Activated B cell treated with CpG ODN at 0.5 μM for 24 hours (primary cell): ENCODE data around the gene TGIF1. TPM values are rescaled to one million over a fixed set of nuclear protein-coding genes. Genes with fewer than 3 reads are reported as not detected.

Source experiments
- ATAC-seq: fragments of 200-7000 bp; cut with Tn5 transposase; one replicate; pipeline ENCODE4 v1.10.0; 2021; ENCODE audit warnings: low read depth, mild to moderate bottlenecking, moderate library complexity
- CTCF ChIA-PET: fragments of 350-600 bp; sonication (Branson Sonifier 250); formaldehyde crosslinking; loops from one replicate; lab custom pipeline; 2021; ENCODE audit warnings: antibody characterized with exemption; lab: Charles Lee
- POLR2A ChIA-PET: fragments of 350-600 bp; sonication (Branson Sonifier 250); formaldehyde crosslinking; loops from one replicate; lab custom pipeline; 2021; ENCODE audit warnings: antibody characterized with exemption; lab: Charles Lee
- DNase-seq: peaks from one replicate; pipeline ENCODE4 v3.0.0; 2022
- H3K27ac Mint-ChIP-seq: one replicate; pipeline ENCODE4 v1.8.0; 2020; ENCODE audit warnings: mixed read lengths
- H3K27me3 Mint-ChIP-seq: one replicate; pipeline ENCODE4 v1.8.0; 2021; ENCODE audit warnings: mixed read lengths
- H3K36me3 Mint-ChIP-seq: one replicate; pipeline ENCODE4 v1.8.0; 2021; ENCODE audit warnings: low read depth, mixed read lengths
- H3K4me1 Mint-ChIP-seq: one replicate; pipeline ENCODE4 v1.8.0; 2021; ENCODE audit warnings: mixed read lengths
- H3K4me3 Mint-ChIP-seq: one replicate; pipeline ENCODE4 v1.8.0; 2020; ENCODE audit warnings: mild to moderate bottlenecking, mixed read lengths
- H3K9me3 Mint-ChIP-seq: one replicate; pipeline ENCODE4 v1.8.0; 2020; ENCODE audit warnings: mixed read lengths
- intact Hi-C: fragments of 100-400 bp; cut with micrococcal nuclease; formaldehyde crosslinking; loops from one replicate; pipeline ENCODE4 v1.15.1; 2024
- total RNA-seq: library from RNA; stranded (reverse); gene quantifications from 2 replicates; pipeline ENCODE4 v1.2.3, GENCODE V29; 2022
- TF ChIP-seq, protein P1 (sequence below): fragments of 200-600 bp; IDR thresholded peaks from one replicate; pipeline ENCODE4 v1.8.0; 2022; ENCODE audit warnings: antibody characterized with exemption, mild to moderate bottlenecking

The TGIF1 gene
- total RNA-seq, 1 donor from 2014 or later = 76.3 TPM

DNA sequence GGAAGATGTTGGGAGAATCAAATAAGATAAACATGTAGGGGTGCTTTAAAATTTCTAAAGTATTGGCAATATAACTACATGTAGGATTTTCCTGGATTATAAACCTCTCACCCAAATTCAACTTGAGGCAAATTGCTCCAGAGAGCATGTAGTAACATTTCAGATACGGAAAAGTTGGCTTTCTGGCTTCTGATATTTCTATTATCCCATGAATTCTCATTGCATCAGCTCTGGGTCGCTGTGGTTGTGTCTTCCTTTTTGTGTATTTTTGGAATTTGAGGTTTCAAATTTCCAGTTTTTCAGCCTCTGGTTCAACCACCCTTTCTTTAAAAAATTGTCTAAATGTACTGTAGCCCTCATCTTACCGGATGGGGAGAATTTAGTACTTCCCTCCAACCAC, 32.3 kb downstream of the TGIF1 start:
- no peak for ATAC-seq
- H3K36me3 Mint-ChIP-seq = no peaks in the 10 kb centered on the region
- CTCF ChIA-PET = interaction anchor here (1.0 to 1.5 kb wide), 4 partner anchors 11 to 183 kb away, joined by 3 to 9 read pairs (median 4); no protein-coding TSS in a partner anchor
- H3K27me3 Mint-ChIP-seq = peaks cover 5% of the 10 kb centered on the region
- H3K9me3 Mint-ChIP-seq = no peaks in the 10 kb centered on the region
- no peak overlapping the region for H3K27ac Mint-ChIP-seq
- no peak for DNase-seq
- POLR2A ChIA-PET = interaction anchor here (0.7 to 2.2 kb wide), 3 partner anchors 11 to 111 kb away, joined by 4 to 7 read pairs (median 5); no protein-coding TSS in a partner anchor
- H3K4me3 Mint-ChIP-seq = no peak overlapping the region
- no peaks in the 10 kb centered on the region for H3K4me1 Mint-ChIP-seq
- intact Hi-C loops = loop anchor here (2.0 kb wide), 1 partner anchor 17 kb away; no protein-coding TSS in a partner anchor
- TF ChIP-seq, protein P1, sequence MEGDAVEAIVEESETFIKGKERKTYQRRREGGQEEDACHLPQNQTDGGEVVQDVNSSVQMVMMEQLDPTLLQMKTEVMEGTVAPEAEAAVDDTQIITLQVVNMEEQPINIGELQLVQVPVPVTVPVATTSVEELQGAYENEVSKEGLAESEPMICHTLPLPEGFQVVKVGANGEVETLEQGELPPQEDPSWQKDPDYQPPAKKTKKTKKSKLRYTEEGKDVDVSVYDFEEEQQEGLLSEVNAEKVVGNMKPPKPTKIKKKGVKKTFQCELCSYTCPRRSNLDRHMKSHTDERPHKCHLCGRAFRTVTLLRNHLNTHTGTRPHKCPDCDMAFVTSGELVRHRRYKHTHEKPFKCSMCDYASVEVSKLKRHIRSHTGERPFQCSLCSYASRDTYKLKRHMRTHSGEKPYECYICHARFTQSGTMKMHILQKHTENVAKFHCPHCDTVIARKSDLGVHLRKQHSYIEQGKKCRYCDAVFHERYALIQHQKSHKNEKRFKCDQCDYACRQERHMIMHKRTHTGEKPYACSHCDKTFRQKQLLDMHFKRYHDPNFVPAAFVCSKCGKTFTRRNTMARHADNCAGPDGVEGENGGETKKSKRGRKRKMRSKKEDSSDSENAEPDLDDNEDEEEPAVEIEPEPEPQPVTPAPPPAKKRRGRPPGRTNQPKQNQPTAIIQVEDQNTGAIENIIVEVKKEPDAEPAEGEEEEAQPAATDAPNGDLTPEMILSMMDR = no peak

DNA sequence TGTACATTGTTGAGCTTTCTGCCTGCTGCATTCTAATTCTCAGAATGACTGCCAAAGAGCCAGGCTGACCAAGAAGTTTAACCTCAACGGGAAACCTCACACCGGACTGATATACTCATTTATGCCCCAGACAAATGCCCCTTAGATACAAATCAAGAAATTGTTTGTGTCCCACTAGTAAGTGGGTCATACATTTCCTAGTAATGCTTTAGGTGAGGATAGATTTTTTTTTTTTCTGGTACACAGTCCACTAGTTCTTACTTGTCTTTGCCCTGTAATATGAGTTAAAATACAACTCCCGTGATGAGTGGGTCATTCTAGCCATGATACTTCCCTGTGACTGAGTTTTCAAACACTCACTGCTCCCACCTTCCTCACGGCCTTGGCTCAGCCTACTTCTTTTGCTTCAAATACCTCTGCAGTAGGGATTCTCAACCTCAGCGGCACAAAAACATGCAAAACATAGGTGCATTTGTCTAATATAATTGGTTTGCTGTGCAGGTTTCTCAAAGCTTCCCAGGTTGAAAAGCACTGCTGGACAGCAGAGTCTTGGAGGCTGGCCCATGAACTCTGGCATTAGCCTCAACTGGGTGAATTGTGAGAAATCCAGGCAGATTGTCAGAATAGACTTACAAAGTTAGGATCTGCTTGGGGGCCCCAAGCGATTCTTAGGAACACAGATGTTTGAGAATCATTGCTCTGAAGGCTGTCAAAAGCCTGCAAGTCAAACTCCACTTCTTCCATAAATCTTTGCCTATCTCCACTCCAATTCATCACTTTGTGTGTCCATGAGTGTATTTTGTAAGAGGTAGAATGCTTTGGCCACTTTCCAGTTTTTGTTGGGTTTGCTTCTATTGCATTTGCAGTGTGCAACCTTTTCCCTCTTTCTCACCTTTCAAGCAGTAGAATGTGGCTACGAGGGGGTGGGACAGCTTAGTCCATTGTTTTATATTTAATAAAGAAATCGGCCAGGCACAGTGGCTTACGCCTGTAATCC, 35.5 kb downstream of the TGIF1 start:
- ATAC-seq (no peak), DNase-seq (no peak)
- Mint-ChIP-seq H3K27me3 (peaks cover 5% of the 10 kb centered on the region), H3K27ac (no peak overlapping the region), H3K9me3 (no peaks in the 10 kb centered on the region), H3K4me3 (no peak overlapping the region), H3K4me1 (peaks cover 5% of the 10 kb centered on the region), H3K36me3 (no peaks in the 10 kb centered on the region)
- CTCF ChIA-PET = no interaction called here
- TF ChIP-seq, protein P1 = no peak
- POLR2A ChIA-PET = interaction anchor here (1.0 kb wide), 1 partner anchor 7 kb away, joined by 4 read pairs; no protein-coding TSS in a partner anchor
- intact Hi-C loops = no loop called here

DNA sequence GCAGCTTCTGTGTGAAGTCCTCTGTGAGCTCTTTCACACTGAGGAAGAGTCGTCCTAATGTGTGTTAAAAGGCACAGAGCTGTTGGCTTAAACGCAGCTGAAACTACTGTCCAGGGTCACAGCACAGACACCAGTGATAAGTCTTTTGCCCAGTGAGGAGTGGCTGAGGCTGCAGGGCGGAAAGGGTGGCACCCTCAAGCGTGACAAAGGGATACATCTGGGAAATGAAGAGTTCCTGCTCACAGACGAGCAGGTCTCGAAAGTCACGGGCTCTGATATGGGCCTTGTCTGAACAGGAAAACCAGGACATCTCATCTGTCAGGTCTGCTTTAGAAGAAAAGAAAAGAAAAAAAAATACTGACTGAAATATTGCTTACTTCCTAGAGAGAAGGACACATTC, 36.5 kb downstream of the TGIF1 start:
- no peaks in the 10 kb centered on the region for H3K36me3 Mint-ChIP-seq
- no peak overlapping the region for H3K27ac Mint-ChIP-seq
- peaks cover 5% of the 10 kb centered on the region for H3K4me1 Mint-ChIP-seq
- H3K4me3 Mint-ChIP-seq = no peak overlapping the region
- POLR2A ChIA-PET = interaction anchor here (1.0 kb wide), 1 partner anchor 8 kb away, joined by 4 read pairs; no protein-coding TSS in a partner anchor
- TF ChIP-seq, protein P1 = no peak
- CTCF ChIA-PET = no interaction called here
- no peak for DNase-seq
- intact Hi-C loops = no loop called here
- peaks cover 5% of the 10 kb centered on the region for H3K27me3 Mint-ChIP-seq
- ATAC-seq = no peak
- H3K9me3 Mint-ChIP-seq = no peaks in the 10 kb centered on the region

DNA sequence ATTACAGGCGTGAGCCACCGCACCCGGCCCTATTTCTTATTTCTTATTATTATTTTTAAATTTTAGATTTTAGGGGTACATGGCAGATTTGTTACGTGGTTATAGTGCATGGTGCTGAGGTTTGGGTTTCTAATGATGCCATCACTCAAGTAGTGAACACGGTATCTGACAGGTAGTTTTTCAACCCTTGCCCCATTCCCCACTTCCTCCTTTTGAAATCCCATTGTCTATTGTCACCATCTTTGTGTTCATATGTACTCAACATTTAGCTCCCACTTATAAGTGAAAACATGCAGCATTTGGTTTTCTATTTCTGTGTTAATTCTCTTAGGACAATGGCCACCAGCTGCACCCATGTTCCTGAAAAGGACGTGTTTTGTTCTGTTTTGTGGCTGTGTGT, 39.5 kb downstream of the TGIF1 start:
- no peak overlapping the region for H3K27ac Mint-ChIP-seq
- H3K4me1 Mint-ChIP-seq = peaks cover 28% of the 10 kb centered on the region
- ChIA-PET CTCF (no interaction called here), POLR2A (no interaction called here)
- H3K4me3 Mint-ChIP-seq = no peak overlapping the region
- no peaks in the 10 kb centered on the region for H3K27me3 Mint-ChIP-seq
- ATAC-seq = no peak
- no peaks in the 10 kb centered on the region for H3K9me3 Mint-ChIP-seq
- TF ChIP-seq, protein P1 = no peak
- H3K36me3 Mint-ChIP-seq = no peaks in the 10 kb centered on the region
- DNase-seq = no peak
- intact Hi-C loops = no loop called here

- DNase-seq = no peak
- ATAC-seq = no peak
- Mint-ChIP-seq H3K9me3 (no peaks in the 10 kb centered on the region), H3K27me3 (no peaks in the 10 kb centered on the region), H3K4me3 (no peak overlapping the region), H3K27ac (no peak overlapping the region), H3K4me1 (peaks cover 39% of the 10 kb centered on the region), H3K36me3 (no peaks in the 10 kb centered on the region)
- TF ChIP-seq, protein P1 = no peak
- POLR2A ChIA-PET = interaction anchor here (1.4 to 2.5 kb wide), 3 partner anchors 40 to 102 kb away, joined by 3 to 11 read pairs (median 5); no protein-coding TSS in a partner anchor
- CTCF ChIA-PET = no interaction called here
- intact Hi-C loops = no loop called here
Measured at GRCh38 chr18:3491981-3492555, 42.1 kb downstream of the TGIF1 start.
